HFF-Myc (cell line): ENCODE measurements around the gene GNB1L.

Source experiments
- DNase-seq: peaks from one replicate; pipeline ENCODE4 v3.0.0-alpha.2; 2011; ENCODE audit warnings: low read depth; ENCODE audit errors: extremely low read depth
- H3K4me3 ChIP-seq: replicated peaks from 2 replicates; pipeline ENCODE4 v1.5.1; 2011; ENCODE audit warnings: low read depth, mild to moderate bottlenecking, control low read depth, low read length
- CTCF ChIP-seq: IDR thresholded peaks from 2 replicates; pipeline ENCODE4 v1.5.1; 2012; ENCODE audit warnings: mild to moderate bottlenecking, low read depth, low read length, control low read depth; ENCODE audit errors: missing control alignments

GNB1L gene

GRCh38 chr22:19815093-19815822 is 39.4 kb downstream of the GNB1L start:
- H3K4me3 ChIP-seq, result no peak overlapping the region
- no peak for DNase-seq
- no peak for TF ChIP-seq CTCF

- DNase-seq, result no peak
- TF ChIP-seq CTCF, result no peak
- no peak overlapping the region for H3K4me3 ChIP-seq
Measured at GRCh38 chr22:19814428-19814827, 40.2 kb downstream of the GNB1L start.

GRCh38 chr22:19812910-19813309 is 41.8 kb downstream of the GNB1L start:
- no peak for TF ChIP-seq CTCF

GRCh38 chr22:19811811-19812771 is 42.6 kb downstream of the GNB1L start:
- no peak overlapping the region for H3K4me3 ChIP-seq
- DNase-seq, result no peak
- TF ChIP-seq CTCF, result no peak

More at GRCh38 chr22:19812910-19813309, 41.8 kb downstream of the GNB1L start:
- no peak for DNase-seq
- H3K4me3 ChIP-seq, result no peak overlapping the region

GRCh38 chr22:19811211-19811621 is 43.5 kb downstream of the GNB1L start:
- no peak overlapping the region for H3K4me3 ChIP-seq
- no peak for TF ChIP-seq CTCF
- no peak for DNase-seq

GRCh38 chr22:19810381-19811201 is 44.1 kb downstream of the GNB1L start:
- TF ChIP-seq CTCF, result no peak
- no peak overlapping the region for H3K4me3 ChIP-seq
- peak; percentile 37 for DNase-seq
